Stimulated activated CD8-positive, alpha-beta memory T cell treated with anti-CD3 and anti-CD28 coated beads, Interleukin-15, amount 100 ng/mL, for 24 hours (primary cell): ENCODE data around the gene BBOX1.
"Not testable (repeated sequence)": the region's sequence is repeated elsewhere in the genome, so short reads cannot be mapped to it uniquely, and the experiment has no call there.

Source experiments
- DNase-seq: peaks from one replicate; pipeline ENCODE4 v3.0.0-alpha.2; 2020; ENCODE audit warnings: low read depth

Gene BBOX1

DNA sequence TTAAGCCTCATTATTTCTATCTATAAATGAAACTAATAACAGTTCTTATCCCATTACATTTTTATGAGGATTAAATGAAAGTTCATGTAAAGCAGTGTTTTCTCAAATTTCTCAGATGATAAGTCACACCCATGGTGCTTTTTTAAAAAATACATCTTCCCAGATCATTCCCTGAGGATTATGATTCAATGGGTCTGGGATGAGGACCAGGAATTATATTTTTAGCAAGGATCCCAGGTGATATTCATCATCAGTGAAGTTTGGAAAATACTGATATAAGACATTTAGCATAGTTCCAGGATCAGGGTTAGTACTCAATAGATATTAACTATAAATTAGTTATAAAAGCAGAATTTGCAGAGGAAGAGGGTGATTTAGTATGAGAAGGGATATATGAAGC, 89.1 kb downstream of the BBOX1 start:
- no peak for DNase-seq

DNA sequence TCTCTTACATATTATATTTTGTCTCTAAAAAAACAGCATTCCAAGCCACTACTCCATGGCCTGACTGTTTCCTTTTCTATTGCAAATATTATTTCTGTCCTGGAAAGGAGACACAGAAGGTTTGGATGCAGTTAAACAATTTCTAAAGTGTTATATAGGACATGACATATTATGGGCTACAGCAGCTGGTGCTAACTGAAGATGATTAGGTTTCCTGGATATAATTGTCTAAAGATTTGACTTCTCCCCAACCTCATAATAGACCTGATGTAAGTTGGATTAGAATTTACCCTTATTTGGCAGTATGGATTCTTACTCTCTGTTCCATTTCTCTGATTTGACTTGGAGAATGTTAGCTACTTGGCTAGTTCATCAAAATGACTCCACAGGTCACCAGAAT, 90.2 kb downstream of the BBOX1 start:
- no peak for DNase-seq

DNA sequence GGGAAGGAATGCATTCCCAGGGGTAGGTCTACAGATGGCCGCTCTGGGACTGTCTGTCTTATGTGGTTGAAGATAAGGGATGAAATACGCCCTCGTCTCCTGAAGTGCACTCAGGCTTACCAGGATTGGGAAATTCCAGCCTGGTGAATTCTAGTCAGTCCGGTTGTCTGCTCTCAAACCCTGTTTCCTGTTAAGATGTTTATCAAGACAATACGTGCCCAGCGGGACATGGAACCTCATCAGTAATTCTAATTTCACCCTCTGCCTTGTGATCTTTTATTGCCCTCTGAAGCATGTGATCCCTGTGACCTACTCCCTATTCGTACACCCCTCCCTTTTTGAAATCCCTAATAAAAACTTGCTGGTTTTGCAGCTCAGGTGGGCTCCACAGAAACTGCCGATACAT, 95.3 kb downstream of the BBOX1 start:
- DNase-seq: not testable (repeated sequence)

DNA sequence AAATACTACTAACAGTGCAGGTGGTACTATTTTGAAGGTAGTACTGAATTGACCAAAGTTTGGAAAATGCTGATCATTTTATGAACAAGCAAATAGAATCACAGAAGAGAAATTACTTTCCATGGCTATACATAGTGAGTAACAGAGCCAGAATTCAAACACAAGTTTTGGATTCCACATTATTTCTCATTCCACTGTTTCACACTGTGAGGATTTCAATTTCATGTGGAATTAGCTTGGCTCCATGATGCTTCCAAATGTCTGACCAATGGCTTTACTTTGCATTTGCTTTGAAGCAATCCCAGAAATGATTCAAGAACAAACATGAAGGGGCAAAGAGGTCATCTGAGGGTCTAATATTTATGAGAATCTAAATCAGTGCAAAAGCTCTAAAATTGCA, 98.1 kb downstream of the BBOX1 start:
- no peak for DNase-seq

DNA sequence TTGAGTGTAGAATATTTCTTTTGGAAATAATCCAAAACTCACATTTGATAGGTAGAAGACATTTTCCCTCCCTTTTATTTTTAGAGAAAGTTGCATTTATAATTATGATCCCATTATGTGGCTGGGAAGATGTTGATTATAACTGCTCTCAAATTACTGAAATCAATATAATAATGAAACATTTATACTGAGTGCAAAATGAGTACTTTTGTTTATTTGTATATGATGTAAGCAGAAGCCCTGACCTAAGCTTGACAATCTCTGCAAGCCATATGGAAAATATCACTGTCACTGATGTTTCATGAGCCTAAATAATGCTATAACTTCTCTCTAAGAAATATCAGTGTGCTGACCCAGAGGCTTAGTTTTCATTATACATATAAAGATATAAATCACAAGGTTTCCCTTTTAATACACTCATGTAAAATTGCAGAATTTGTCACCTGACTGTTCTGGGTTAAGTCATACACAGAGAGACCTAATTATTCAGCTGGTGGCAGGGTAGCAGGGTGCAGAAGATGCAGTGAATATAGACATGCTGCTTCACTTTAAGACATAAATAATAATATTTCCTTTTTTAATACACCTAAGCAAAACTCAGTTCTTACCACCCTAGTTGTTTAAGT, 99.2 kb downstream of the BBOX1 start:
- DNase-seq: no peak

DNA sequence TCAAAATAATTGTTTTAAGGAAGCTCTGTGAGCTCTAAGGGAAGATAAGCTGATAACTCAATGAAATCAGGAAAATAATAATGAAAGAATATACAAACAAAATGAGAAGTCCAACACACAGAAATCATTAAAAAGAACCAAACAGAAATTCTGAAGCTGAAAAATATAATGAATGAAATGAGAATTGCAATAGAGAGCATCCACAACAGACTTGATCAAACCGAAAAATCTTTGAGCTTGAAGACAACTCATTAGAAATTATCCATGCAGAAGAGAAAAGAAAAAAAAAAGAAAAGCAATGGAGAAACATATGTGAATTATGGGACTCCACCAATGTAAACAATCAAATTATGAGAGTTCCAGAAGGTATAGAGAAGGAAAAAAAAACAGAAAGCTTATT, 101.0 kb downstream of the BBOX1 start:
- no peak for DNase-seq

DNA sequence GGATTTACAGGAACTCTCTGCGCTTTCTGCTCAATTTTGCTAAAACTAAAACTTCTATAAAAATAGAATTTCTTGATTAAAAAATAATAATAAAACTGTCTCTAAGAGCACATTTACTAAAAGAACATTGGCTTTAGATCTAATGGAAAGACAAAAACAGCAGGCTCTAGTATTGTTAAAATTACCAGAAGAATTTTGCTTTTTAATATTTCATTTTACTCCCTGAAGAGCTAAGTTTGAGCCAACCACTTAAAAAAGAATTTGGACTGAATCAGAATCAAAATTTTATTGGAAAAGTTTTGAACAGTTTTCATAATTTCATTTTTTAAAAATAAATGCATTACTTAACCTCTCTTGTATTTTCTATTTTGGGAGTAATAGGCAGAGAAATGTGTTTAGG, 107.3 kb downstream of the BBOX1 start:
- DNase-seq: no peak

DNA sequence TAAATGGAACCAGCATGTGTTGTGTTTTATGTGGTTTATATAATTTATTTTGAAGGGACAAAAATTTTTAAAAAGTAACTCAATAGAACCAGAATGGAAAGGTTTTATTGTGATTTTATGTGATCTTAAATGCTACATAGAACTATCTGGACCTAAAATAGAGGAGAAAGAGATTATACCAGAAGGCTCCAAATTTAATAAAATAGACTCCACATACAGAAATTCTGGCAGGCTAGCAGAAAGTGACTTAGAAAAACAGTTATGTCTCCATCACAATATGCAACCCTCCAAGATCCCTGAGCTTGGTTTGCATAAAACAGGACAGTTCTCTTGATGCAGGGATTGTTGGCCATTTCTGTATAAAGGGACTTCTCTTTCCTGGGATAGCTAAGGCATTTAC, 107.9 kb downstream of the BBOX1 start:
- no peak for DNase-seq

DNA sequence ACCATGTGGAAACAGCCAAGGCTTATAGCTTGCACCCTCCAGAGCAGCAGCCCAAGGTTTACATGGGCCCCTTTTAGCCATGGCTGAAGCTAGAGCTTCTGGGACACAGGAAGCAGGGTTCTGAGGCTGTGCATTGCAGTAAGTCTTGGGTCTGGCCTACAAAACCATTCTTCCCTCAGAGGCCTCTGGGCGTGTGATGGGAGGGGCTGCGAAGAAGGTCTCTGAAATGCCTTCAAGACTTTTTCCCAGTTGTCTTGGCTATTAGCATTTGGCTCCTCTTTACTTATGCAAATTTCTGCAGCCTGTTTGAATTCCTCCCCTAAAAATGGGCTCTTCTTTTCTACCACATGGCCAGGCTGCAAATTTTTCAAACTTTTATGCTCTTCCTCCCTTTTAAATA, 109.5 kb downstream of the BBOX1 start:
- no peak for DNase-seq

DNA sequence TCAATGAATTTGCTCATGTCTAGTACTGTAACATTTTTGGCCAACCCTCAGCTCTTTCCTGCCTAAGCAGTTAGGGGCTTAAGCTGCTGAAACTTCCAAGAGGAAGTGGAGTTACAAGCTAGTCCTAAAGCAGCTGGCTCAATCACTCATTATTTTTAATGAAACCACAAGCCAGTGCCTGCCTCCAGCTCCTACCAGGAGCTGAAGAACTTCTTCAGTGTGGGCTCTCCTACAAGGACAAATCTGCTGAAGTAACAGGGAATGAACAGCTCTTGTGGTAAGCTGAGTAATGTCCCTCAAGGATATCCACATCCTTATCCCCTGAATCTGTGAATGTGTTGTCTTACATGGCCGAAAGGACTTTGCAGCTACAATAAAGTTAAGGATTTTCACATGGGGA, 112.5 kb downstream of the BBOX1 start:
- no peak for DNase-seq

DNA sequence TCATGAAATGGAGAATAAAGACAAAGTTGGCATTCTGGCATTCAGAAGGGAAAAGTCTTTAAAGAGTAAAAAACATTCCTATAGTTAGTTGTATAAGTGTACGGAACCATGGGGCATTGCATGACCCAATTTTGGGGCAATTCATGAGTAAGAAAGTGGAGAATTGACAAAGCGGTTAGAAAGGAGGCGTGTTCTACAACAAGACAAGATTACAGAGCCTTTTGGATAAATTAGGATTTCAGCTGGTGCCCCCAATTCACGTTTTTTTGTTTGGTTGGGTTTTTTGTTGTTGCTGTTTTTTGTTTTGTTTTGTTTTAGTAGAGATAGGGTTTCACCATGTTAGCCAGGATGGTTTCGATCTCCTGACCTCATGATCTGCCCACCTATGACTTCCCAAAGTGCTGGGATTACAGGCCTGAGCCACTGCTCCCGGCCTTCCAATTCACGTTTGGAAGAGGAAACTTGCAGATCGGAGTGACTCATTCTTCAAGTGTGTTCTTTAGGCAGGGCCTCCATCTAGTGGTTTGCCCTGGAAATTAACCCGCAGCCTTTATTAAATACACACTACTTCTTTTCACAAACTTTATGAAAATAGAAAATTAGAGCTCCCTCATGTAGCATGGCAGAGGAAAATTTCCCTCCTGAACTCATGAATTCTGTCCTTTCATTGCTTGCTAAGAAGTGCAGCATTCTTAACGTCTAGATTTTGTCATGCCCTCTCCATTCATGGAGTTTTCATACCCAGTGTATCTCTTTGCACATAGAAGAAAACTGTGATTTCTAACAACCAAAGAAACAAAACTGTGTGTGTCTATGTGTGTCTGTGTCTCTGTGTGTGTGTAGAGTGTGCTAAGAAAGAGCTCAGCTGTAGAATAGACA, 118.1 kb downstream of the BBOX1 start:
- DNase-seq: no peak

DNA sequence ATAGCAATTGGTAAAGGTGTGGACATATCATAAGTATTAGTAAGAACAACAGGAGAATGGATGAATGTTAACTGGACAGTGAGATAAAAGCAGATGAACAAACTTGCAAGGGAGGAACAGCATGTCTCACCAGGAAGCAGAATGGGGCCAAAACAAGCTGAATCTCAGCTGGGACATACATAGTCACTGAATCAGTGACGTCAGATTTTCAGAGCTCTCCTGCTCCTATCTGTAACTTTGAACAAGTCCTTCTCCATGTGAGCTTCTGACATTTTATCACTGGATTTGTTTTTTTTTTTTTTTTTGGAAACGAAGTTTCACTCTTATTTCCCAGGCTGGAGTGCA, 118.7 kb downstream of the BBOX1 start:
- DNase-seq: no peak

DNA sequence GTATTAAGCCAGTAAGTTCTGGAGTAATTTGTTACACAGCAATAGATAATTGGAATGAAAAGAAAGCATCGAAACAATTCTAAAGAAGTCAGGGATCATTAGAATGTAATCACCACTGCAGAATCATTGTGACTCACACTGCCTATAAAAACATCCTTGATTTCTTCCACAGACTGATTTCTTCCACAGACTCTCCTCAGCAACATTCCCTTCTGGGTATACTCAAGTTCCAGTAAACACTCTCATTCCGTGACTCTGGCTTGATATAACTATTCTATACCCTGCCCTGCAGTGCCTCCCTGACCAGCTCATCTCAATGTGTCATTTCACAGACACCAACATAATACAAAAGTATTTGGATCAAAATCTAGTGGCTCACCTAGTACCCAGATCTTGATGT, 120.5 kb downstream of the BBOX1 start:
- DNase-seq: no peak

DNA sequence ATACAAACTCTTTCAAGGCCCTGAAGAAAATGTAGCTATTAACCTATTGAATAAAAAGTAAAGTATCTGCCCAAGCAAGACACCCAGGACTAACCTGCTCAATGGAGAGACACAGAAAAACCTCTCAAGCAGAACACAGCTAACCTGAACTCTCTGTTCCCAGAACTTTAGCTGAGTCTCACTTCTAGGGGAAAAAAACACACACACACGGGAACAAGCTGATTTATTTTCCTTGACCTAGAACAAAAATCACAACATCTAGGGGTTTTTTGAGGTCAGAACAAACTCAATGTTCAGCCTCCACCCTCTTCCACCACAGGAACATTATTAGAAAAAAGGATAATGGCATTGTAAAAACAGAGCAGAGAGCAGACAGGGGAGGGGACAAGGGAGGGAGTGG, 121.6 kb downstream of the BBOX1 start:
- no peak for DNase-seq

DNA sequence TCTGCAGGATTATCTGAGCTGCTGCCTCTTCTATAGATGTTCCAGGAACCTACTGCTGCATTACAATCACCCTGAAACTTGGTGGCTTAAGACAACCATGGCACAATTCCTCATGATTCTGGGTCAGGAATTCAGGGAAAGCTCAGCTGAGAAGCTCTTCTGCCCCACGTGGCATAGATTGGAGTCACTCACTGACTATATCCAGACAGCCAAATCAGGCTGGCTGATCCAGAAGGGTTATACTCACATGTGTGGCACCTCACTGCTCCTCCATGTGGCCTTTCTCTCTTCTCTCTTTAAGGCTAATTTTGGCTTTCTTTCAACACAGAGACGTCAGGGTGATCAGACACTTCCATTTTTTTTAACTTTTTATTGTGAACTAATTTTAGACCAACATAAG, 125.5 kb downstream of the BBOX1 start:
- no peak for DNase-seq

DNA sequence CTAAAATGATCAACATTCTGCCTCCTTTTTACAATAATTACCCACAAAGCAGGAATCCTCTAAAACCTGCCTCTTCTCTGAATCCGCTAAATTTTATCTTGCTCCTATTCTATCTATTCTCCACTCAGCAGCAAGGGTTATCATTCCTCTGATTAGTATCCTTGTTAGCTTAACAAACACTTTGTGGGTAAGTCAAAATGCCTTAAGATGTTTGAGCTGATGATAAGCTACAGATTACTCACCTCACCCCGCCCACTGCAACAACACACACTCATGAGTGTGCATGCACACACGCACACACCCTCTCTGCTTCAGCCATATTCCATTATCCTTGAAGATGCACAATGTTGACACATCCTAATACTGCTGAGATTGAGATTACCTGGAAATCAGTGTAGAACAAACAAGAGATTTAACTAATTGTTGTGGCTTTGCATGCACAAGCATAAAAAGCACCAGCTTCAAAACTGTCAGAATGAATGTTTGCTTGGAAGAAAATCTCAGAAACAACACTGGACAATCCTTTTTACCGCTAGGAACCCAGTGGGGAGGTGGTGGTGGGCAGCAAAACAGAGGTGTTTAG, 130.9 kb downstream of the BBOX1 start:
- DNase-seq: no peak

DNA sequence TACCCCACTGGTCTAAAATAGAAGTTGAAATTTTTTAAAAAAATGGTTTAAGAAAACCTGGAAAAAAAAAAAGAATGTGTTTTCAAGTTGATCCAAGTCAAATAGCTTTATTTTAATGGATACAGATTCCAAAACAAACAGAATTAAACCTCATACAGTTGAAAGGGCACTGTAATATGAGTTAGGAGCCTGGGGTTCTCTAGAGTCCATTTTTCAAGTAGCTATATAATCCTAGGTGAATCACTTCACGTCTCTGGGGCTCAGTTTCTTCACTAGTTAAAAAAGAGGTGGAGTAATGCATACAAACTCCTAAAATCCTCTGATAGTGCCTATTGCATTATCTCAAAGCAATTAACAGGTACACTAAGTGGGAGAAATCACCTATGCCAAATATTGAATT, 132.9 kb downstream of the BBOX1 start:
- DNase-seq: no peak

DNA sequence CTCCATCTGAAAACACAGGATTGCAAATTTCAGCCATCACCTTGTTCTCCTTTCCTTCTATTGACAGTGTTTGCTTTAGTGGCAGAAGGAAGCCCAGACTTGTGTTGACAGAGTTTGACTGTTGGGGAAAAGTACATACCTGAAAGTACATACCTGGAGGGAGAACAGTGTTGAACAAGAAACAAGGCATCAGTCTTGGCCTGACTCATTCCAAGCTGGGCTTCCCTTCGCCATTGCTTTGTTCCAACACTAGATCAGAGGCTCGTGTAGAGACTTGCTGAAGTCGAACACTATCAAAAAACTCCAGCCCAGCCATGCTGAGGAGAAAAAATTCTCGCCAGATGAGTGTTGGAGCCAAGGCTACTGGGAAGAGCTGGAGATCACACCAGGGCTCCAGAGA, 133.4 kb downstream of the BBOX1 start:
- DNase-seq: no peak

DNA sequence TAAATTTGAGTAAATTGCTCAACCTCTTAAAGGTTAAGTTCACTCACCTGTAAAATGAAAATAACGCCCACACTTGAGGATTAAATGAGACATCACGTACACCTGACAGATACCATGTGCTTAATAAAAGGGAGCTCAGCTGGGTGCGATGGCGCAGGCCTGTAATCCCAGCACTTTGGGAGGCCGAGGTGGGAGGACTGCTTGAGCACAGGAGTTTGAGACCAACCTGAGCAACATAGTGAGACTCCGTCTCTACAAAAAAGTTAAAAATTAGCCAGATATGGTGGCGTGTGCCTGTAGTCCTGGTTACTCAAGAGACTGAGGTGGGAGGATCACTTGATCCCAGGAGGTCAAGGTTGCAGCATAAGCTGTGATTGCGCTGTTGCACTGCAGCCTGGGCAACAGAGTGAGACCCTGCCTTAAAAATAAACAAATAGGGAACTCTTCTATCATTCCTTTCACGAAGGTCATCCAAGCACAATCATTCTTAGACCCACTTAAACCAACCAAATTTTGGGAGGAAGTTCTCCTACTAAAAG, 134.1 kb downstream of the BBOX1 start:
- DNase-seq: no peak

DNA sequence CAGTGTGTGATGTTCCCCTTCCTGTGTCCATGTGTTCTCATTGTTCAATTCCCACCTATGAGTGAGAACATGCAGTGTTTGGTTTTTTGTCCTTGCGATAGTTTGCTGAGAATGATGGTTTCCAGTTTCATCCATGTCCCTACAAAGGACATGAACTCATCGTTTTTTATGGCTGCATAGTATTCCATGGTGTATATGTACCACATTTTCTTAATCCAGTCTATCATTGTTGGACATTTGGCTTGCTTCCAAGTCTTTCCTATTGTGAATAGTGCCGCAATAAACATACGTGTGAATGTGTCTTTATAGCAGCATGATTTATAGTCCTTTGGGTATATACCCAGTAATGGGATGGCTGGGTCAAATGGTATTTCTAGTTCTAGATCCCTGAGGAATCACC, 134.9 kb downstream of the BBOX1 start:
- not testable (repeated sequence) for DNase-seq
